Transverse colon (tissue), 4 donors: Measurements from ENCODE around the gene MTFR2. TPM values are rescaled to one million over a fixed set of nuclear protein-coding genes. Genes with fewer than 3 reads are reported as not detected.

Experiments
- DNase-seq: peaks from one replicate; pipeline ENCODE4 v3.0.0-alpha.2; 2019
- H3K27ac ChIP-seq, 4 donors: fragments of 200-600 bp; sonication (generic); 2 replicates each; pipeline ENCODE4 v1.5.1; 2016 to 2018; ENCODE audit warnings: inconsistent platforms in 4 of 4
- H3K27me3 ChIP-seq: fragments of 200-600 bp; sonication (generic); 2 replicates; pipeline ENCODE4 v1.5.1; 2017; ENCODE audit warnings: inconsistent platforms
- H3K36me3 ChIP-seq, 4 donors: fragments of 200-600 bp; sonication (generic); 2 replicates each; pipeline ENCODE4 v1.5.1; 2017 to 2019; ENCODE audit warnings: inconsistent platforms in 4 of 4
- H3K4me1 ChIP-seq, 4 donors: fragments of 200-600 bp; sonication (generic); 2 replicates each; pipeline ENCODE4 v1.5.1; 2017 to 2020; ENCODE audit warnings: inconsistent platforms in 4 of 4
- H3K4me3 ChIP-seq, 4 donors: fragments of 200-600 bp; sonication (generic); 1 replicate in 1 of 4; 2 replicates in 3 of 4; pipeline versions ENCODE4 v1.5.1 to v1.6.1; 2017 to 2019; ENCODE audit warnings: inconsistent platforms in 4 of 4
- H3K9me3 ChIP-seq, 2 donors: fragments of 200-600 bp; sonication (generic); 2 replicates each; pipeline ENCODE4 v1.5.1; 2017 to 2019; ENCODE audit warnings: inconsistent platforms in 2 of 2
- CTCF ChIP-seq, 5 experiments: fragments of 200-600 bp in 3 of 5; fragments of 450-650 bp in 2 of 5; sonication (generic) in 3 of 5; IDR thresholded peaks; 1 replicate in 2 of 5; 2 replicates in 3 of 5; pipeline ENCODE4 v1.5.1; 2016 to 2017; ENCODE audit warnings: antibody characterized with exemption in 5 of 5, inconsistent platforms in 3 of 5, mild to moderate bottlenecking in 2 of 5, moderate library complexity in 1 of 5
- EP300 ChIP-seq: sonication (generic); formaldehyde crosslinking; IDR thresholded peaks from one replicate; pipeline ENCODE4 v1.6.1; 2017; ENCODE audit warnings: antibody characterized with exemption, low read depth
- POLR2A ChIP-seq: fragments of 450-650 bp; IDR thresholded peaks from one replicate; pipeline ENCODE4 v1.6.1; 2016; ENCODE audit warnings: antibody characterized with exemption, mild to moderate bottlenecking, moderate library complexity
- POLR2AphosphoS5 ChIP-seq, 3 donors: sonication (generic); formaldehyde crosslinking; IDR thresholded peaks; one replicate each; pipeline ENCODE4 v1.6.1; 2016; ENCODE audit warnings: antibody characterized with exemption in 3 of 3
- WGBS, 2 donors: methylation state at CpG; one replicate each; pipeline ENCODE4 v1.1.5; 2018; ENCODE audit warnings: low coverage in 1 of 2; 5-methylcytosine and 5-hydroxymethylcytosine counted together
- in situ Hi-C, 4 donors: fragments of 200-750 bp; cut with MboI; loops; one replicate each; pipeline versions ENCODE4 v1.15.0 to v1.15.1; 2017; ENCODE audit warnings: low sequenced_read_pairs in 3 of 4, low pct_ligation_motif_present in 1 of 4, low pct_unique_long_range_greater_than_20kb in 1 of 4
- intact Hi-C: fragments of 100-400 bp; cut with DNase I; formaldehyde crosslinking; loops from one replicate; pipeline ENCODE4 v1.15.1; 2023; ENCODE audit warnings: low total_unique reads
- total RNA-seq, 4 donors: library from RNA; depleted of rRNA; stranded (reverse); fragments of >200 nt; gene quantifications; one replicate each; pipeline ENCODE4 v1.1.0, GENCODE V29; 2016

Gene MTFR2
- total RNA-seq, 4 donors from 2014 or later = 0.68 to 5.8 (median 1.4) TPM; not detected in 1

GRCh38 chr6:136254851-136255466 is 4.8 kb upstream of the MTFR2 start:
- no peak for DNase-seq
- H3K4me3 ChIP-seq = no peak overlapping the region
- TF ChIP-seq POLR2AphosphoS5 (IDR thresholded peaks at IDR 0.05) (no peak), EP300 (no peak), CTCF (IDR thresholded peaks at IDR 0.05) (no peak)
- intact Hi-C loops = no loop called here
- peaks cover 4 to 13% (median 7%) of the 10 kb centered on the region in 4 donors for H3K4me1 ChIP-seq
- in situ Hi-C loops = no loop called here
- H3K36me3 ChIP-seq = peaks cover 0 to 38% (median 11%) of the 10 kb centered on the region in 4 donors
- H3K27me3 ChIP-seq = no peaks in the 10 kb centered on the region
- H3K27ac ChIP-seq = no peak overlapping the region
- H3K9me3 ChIP-seq = no peaks in the 10 kb centered on the region

GRCh38 chr6:136253734-136254133 is 3.6 kb upstream of the MTFR2 start:
- Histone ChIP-seq H3K9me3 (no peaks in the 10 kb centered on the region), H3K27ac (no peak overlapping the region), H3K4me3 (no peak overlapping the region), H3K27me3 (no peaks in the 10 kb centered on the region), H3K36me3 (peaks cover 0 to 28% (median 6%) of the 10 kb centered on the region in 4 donors), H3K4me1 (peaks cover 11 to 22% (median 14%) of the 10 kb centered on the region in 4 donors)
- 82 to 85% methylated on average over 4 to 6 of the region's 6 CpGs for WGBS, 2 donors
- DNase-seq = no peak
- TF ChIP-seq POLR2A (no peak), EP300 (no peak), POLR2AphosphoS5 (IDR thresholded peaks at IDR 0.05) (no peak), CTCF (IDR thresholded peaks at IDR 0.05) (no peak)
- in situ Hi-C loops (no loop called here), intact Hi-C loops (no loop called here)

- no peak for DNase-seq
- Histone ChIP-seq H3K9me3 (no peaks in the 10 kb centered on the region), H3K4me3 (no peak overlapping the region), H3K27me3 (no peaks in the 10 kb centered on the region), H3K36me3 (peaks cover 0 to 16% (median 2%) of the 10 kb centered on the region in 4 donors), H3K27ac (no peak overlapping the region), H3K4me1 (peaks cover 11 to 22% (median 14%) of the 10 kb centered on the region in 4 donors)
- intact Hi-C loops (no loop called here), in situ Hi-C loops (no loop called here)
- TF ChIP-seq POLR2AphosphoS5 (IDR thresholded peaks at IDR 0.05) = peak in 1 of 3 donors; percentile 29
- no peak for TF ChIP-seq POLR2A
- 35 to 58% methylated on average over 2 of the region's 2 CpGs for WGBS, 2 donors
These were observed 2.3 kb upstream of the MTFR2 start for GRCh38 chr6:136252441-136252840.

GRCh38 chr6:136251394-136251793 is 1.3 kb upstream of the MTFR2 start:
- no peak for TF ChIP-seq POLR2AphosphoS5 (IDR thresholded peaks at IDR 0.05)
- 38 to 44% methylated on average over 4 of the region's 4 CpGs for WGBS, 2 donors
- Histone ChIP-seq H3K36me3 (peaks cover 0 to 7% (median 0%) of the 10 kb centered on the region in 4 donors), H3K4me3 (peak overlapping the region in 1 of 4 donors; percentile 56), H3K27ac (no peak overlapping the region), H3K4me1 (peaks cover 11 to 22% (median 14%) of the 10 kb centered on the region in 4 donors), H3K27me3 (no peaks in the 10 kb centered on the region), H3K9me3 (no peaks in the 10 kb centered on the region)
- no peak for DNase-seq
- intact Hi-C loops = no loop called here
- in situ Hi-C loops = no loop called here

- Histone ChIP-seq H3K4me3 (peak overlapping the region; percentile 51 to 65 (median 60)), H3K36me3 (no peaks in the 10 kb centered on the region), H3K9me3 (no peaks in the 10 kb centered on the region), H3K27me3 (no peaks in the 10 kb centered on the region), H3K4me1 (peaks cover 11 to 22% (median 14%) of the 10 kb centered on the region in 4 donors), H3K27ac (peak overlapping the region; percentile 49 to 77 (median 62))
- intact Hi-C loops (no loop called here), in situ Hi-C loops (no loop called here)
- TF ChIP-seq CTCF (IDR thresholded peaks at IDR 0.05) (peak in 1 of 5 experiments; percentile 12), POLR2AphosphoS5 (IDR thresholded peaks at IDR 0.05) (no peak)
- DNase-seq = no peak
- 5% methylated on average over 8 of the region's 8 CpGs; no CpG with 5 or more reads in 1 of the 2 donors for WGBS, 2 donors
These were observed 536 bp upstream of the MTFR2 start for GRCh38 chr6:136250686-136251008.
